ENCODE data around the gene CXXC5. TPM values are rescaled to one million over a fixed set of nuclear protein-coding genes. Genes with fewer than 3 reads are reported as not detected.

CXXC5 gene
- total RNA-seq, 1 donor from 2014 or later = 88.2 TPM

DNA sequence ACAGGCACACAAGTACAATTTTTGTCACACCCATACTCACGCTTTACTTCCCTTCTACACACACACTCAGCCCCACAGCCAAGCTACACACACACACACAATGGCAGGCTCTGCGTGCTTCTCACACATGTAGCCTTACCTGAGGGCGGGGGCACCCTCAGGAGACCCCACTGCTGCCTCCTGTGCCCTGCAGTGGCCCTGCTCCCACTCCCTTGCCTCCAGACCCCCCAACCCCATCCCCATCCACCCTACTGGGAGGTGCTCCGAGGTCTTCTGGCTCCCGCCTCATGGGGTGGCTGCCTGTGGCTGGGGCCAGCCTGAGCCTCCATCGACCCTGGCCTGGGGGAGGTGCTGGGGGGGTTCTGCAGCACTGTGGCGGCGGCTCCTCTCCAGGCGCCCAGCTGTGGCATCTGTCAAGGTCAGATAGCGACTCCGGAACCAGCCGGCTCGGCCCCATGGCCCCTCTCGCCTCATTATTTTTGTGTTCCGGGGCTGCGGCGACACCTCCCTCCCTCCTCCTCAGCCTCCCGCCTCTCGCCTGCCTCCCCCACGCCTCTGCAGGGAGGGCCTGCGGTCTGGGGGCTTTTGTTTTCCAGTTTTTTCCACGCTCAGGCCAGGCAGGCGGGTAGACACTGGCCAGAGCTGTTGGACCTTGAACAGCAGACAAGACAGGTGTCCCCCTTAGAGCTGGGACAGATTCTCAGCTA lies 21.7 kb downstream of the CXXC5 start:
- TF ChIP-seq, protein P1, sequence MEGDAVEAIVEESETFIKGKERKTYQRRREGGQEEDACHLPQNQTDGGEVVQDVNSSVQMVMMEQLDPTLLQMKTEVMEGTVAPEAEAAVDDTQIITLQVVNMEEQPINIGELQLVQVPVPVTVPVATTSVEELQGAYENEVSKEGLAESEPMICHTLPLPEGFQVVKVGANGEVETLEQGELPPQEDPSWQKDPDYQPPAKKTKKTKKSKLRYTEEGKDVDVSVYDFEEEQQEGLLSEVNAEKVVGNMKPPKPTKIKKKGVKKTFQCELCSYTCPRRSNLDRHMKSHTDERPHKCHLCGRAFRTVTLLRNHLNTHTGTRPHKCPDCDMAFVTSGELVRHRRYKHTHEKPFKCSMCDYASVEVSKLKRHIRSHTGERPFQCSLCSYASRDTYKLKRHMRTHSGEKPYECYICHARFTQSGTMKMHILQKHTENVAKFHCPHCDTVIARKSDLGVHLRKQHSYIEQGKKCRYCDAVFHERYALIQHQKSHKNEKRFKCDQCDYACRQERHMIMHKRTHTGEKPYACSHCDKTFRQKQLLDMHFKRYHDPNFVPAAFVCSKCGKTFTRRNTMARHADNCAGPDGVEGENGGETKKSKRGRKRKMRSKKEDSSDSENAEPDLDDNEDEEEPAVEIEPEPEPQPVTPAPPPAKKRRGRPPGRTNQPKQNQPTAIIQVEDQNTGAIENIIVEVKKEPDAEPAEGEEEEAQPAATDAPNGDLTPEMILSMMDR (IDR thresholded peaks at IDR 0.05; ENCODE audit: unreplicated experiment) = no peak
- peak overlapping the region; percentile 15 for H3K4me3 Mint-ChIP-seq (ENCODE audit: low read depth)
- H3K9me3 Mint-ChIP-seq (ENCODE audit: low read depth) = no peaks in the 10 kb centered on the region
- peaks cover 31% of the 10 kb centered on the region for H3K4me1 Mint-ChIP-seq (ENCODE audit: low read depth)
- no peak for DNase-seq (ENCODE audit: low spot score, unreplicated experiment)
- peak overlapping the region; percentile 85 for H3K27ac Mint-ChIP-seq
- no peaks in the 10 kb centered on the region for H3K36me3 Mint-ChIP-seq (ENCODE audit: insufficient read depth)
- H3K27me3 Mint-ChIP-seq = no peaks in the 10 kb centered on the region

DNA sequence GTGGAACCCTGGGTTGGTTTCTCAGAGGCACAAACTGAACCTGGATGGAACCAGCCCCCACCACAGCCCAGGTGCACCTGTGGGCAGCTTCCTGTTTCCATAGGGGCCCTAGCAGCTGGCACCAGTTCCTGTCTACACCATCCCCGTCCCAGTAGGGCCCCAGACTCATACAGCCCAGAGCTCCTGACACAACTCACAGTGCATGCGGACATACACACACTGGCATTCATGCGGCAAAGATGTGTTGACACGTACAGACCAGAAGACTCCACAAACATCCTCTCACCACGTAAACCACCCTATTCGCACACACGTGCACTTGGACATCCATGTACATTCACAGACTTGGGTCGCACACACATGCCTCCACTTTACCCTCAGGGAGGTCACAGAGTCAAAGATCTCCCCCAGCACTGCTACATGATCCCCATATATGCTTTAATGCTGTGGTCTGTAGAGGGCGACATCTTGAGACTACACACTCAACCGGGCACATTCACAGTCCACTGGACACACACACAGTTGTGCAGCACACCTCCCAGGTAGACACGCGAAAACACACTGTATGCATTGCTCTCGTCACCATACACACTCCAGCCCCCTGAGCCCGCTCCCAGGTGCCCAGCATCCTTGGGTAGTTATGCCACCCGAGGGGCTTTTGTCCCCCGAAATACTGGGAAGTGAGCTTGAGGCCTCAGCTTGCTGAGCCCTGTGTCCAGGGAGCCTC lies 22.4 kb downstream of the CXXC5 start:
- H3K27me3 Mint-ChIP-seq = no peaks in the 10 kb centered on the region
- peak overlapping the region; percentile 85 for H3K27ac Mint-ChIP-seq
- peak overlapping the region; percentile 15 for H3K4me3 Mint-ChIP-seq (ENCODE audit: low read depth)
- H3K9me3 Mint-ChIP-seq (ENCODE audit: low read depth) = no peaks in the 10 kb centered on the region
- TF ChIP-seq, protein P1 (IDR thresholded peaks at IDR 0.05; ENCODE audit: unreplicated experiment) = peak; percentile 28
- no peaks in the 10 kb centered on the region for H3K36me3 Mint-ChIP-seq (ENCODE audit: insufficient read depth)
- H3K4me1 Mint-ChIP-seq (ENCODE audit: low read depth) = peaks cover 33% of the 10 kb centered on the region
- no peak for DNase-seq (ENCODE audit: low spot score, unreplicated experiment)

DNA sequence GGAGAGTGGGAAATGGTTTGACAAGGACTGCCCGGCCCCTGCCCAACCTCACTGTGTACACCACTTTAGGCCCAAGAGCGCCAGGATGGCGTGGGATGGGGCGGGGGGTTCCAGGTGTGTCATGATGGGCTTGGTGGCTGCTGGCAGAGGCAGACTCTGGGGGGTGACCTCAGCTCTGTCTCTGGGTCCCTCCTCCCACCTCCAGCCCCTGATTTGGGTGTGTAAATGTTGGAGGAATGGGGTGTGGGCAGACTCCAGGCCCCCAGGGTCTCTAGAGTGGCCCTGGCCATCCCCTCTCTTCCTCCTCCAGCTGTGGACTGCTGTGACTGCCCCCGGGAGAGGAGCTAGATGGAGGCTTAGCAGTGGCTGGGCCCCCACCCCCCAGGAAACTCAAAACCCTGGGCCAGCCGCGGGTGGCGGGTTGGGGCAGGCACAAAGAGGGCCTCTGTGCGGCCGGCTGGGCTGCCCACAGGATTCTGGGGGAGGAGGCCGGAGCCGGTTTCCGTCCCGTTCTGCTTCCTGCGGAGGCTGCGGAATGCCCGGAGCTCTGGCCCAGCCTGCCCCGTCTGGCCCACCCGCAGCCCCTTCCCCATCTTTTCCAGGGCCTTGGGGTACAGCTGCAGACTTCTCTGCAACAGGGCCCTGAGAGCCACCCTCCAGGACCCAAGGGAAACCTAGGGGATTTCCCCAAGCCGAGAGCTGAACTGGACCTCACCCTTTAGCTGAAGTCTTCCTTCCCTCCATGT lies 23.1 kb downstream of the CXXC5 start:
- H3K4me1 Mint-ChIP-seq (ENCODE audit: low read depth) = peaks cover 33% of the 10 kb centered on the region

DNA sequence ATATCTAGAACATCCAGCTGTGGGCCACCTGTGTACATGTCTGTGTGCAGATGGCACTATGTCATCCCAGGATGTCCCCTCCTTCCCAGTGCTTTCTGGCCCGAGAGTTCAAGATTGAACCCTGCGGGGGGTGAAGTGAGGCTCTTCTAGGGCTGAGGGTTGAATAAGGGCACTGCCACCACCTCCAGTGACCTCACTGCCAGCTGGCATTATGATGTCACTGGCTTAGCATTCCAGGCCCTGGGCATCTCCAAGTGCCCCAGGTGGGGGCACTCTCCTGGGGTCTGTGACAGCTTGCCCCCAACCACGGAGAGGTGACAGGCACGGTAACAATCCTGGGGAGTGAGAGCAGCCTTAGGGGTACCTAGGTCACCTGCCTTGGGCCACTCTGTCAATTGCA lies 27.1 kb downstream of the CXXC5 start:
- peaks cover 34% of the 10 kb centered on the region for H3K4me1 Mint-ChIP-seq (ENCODE audit: low read depth)
- H3K9me3 Mint-ChIP-seq (ENCODE audit: low read depth) = no peaks in the 10 kb centered on the region
- H3K27me3 Mint-ChIP-seq = no peaks in the 10 kb centered on the region
- TF ChIP-seq, protein P1 (IDR thresholded peaks at IDR 0.05; ENCODE audit: unreplicated experiment) = no peak
- H3K27ac Mint-ChIP-seq = no peak overlapping the region
- DNase-seq (ENCODE audit: low spot score, unreplicated experiment) = no peak
- no peak overlapping the region for H3K4me3 Mint-ChIP-seq (ENCODE audit: low read depth)
- peaks cover 2% of the 10 kb centered on the region for H3K36me3 Mint-ChIP-seq (ENCODE audit: insufficient read depth)

More for the DNA sequence above, 23.1 kb downstream of the CXXC5 start:
- Mint-ChIP-seq H3K36me3 (ENCODE audit: insufficient read depth) (no peaks in the 10 kb centered on the region), H3K27ac (peak overlapping the region; percentile 45), H3K4me3 (ENCODE audit: low read depth) (no peak overlapping the region), H3K27me3 (no peaks in the 10 kb centered on the region), H3K9me3 (ENCODE audit: low read depth) (no peaks in the 10 kb centered on the region)
- DNase-seq (ENCODE audit: low spot score, unreplicated experiment) = no peak
- TF ChIP-seq, protein P1 (IDR thresholded peaks at IDR 0.05; ENCODE audit: unreplicated experiment) = no peak

DNA sequence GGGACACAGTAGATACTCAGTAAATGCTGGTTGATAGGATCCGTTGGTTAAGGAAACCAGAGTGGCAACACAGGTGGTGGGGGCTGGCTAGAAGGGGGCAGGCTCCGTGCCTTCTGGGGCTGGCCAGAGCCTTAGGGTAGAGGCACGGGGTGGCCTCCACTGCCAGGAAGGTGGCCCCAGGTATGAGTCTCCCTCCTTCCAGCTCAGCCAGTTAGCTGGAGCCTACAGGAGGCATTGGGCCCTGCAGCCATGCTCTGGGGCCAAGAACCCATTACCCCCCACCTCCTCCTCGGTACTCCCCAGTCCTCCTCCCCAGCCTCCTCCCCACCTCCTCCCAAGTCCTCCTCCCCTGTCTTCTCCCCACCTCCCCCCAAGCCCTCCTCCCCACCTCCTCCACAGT lies 27.7 kb downstream of the CXXC5 start:
- Mint-ChIP-seq H3K9me3 (ENCODE audit: low read depth) (no peaks in the 10 kb centered on the region), H3K4me1 (ENCODE audit: low read depth) (peaks cover 29% of the 10 kb centered on the region), H3K27me3 (no peaks in the 10 kb centered on the region), H3K4me3 (ENCODE audit: low read depth) (no peak overlapping the region), H3K27ac (no peak overlapping the region), H3K36me3 (ENCODE audit: insufficient read depth) (peaks cover 2% of the 10 kb centered on the region)
- TF ChIP-seq, protein P1 (IDR thresholded peaks at IDR 0.05; ENCODE audit: unreplicated experiment) = no peak
- no peak for DNase-seq (ENCODE audit: low spot score, unreplicated experiment)
